Measurements from ENCODE around the gene CNTFR. TPM values are rescaled to one million over a fixed set of nuclear protein-coding genes. Genes with fewer than 3 reads are reported as not detected.

The CNTFR gene
- total and polyA plus RNA-seq, 2 donors (not counting 1 experiment from before 2014, with no cell fraction given) = not detected

DNA sequence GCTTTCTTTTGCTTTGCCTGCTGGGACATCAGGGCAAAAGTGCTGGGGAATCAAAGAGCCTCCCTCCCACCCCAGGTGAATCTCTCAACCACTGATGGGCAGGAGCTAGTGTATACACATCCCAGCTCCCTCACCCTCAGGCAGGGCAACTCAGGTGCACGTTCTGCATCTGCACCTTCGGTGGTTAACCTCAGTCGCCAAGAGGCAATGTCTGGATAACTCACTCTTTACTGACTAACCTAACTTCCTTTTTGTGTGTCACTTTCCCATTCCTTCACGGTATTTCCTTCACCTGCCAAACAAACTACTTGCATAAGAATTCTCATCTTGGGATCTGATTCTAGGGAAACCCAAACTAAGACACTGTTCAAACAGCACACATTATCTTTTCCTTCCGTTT lies 26.3 kb downstream of the CNTFR start:
- POLR2A ChIA-PET = no interaction called here
- Histone ChIP-seq H3K9ac (ENCODE audit: low read length) (no peak overlapping the region), H4K20me1 (ENCODE audit: control insufficient read depth, insufficient read depth, low read length, poor library complexity, severe bottlenecking) (no peaks in the 10 kb centered on the region), H3K4me3 (ENCODE audit: control extremely low read depth in 1 of 5, extremely low read depth in 1 of 5, insufficient read depth in 1 of 5, low read depth in 2 of 5, low read length in 4 of 5) (no peak overlapping the region), H2AFZ (ENCODE audit: insufficient read depth, low read depth, low read length, poor library complexity, severe bottlenecking) (no peak overlapping the region), H3K27me3 (replicated peaks in 1 of 4; ENCODE audit: control extremely low read depth in 1 of 4, control insufficient read depth in 3 of 4, insufficient read depth in 4 of 4, low read length in 3 of 4) (peaks cover 0 to 32% (median 5%) of the 10 kb centered on the region in 4 experiments), H3K4me2 (replicated peaks; ENCODE audit: low read depth, low read length, poor library complexity, severe bottlenecking) (no peak overlapping the region), H3K4me1 (ENCODE audit: control insufficient read depth in 2 of 2, insufficient read depth in 2 of 2, low read length in 2 of 2) (no peaks in the 10 kb centered on the region), H3K36me3 (replicated peaks in 1 of 2; ENCODE audit: control extremely low read depth in 1 of 2, control insufficient read depth in 1 of 2, extremely low read depth in 1 of 2, insufficient read depth in 2 of 2, low read length in 1 of 2) (no peaks in the 10 kb centered on the region), H3K9me3 (ENCODE audit: control extremely low read depth in 1 of 3, control insufficient read depth in 2 of 3, insufficient read depth in 1 of 3, low read length in 2 of 3) (peaks cover 0 to 12% (median 7%) of the 10 kb centered on the region in 3 donors), H3K79me2 (ENCODE audit: control insufficient read depth, insufficient read depth, low read length) (no peaks in the 10 kb centered on the region), H3K27ac (ENCODE audit: low read length in 2 of 2) (no peak overlapping the region)
- Mint-ChIP-seq H3K9me3 (ENCODE audit: insufficient read depth) (peaks cover 6% of the 10 kb centered on the region), H3K27me3 (peaks cover 68% of the 10 kb centered on the region), H3K27ac (no peak overlapping the region), H3K4me3 (no peak overlapping the region), H3K4me1 (no peaks in the 10 kb centered on the region)
- no peak for ATAC-seq (ENCODE audit: low read depth)
- 56% methylated on average over 5 of the region's 5 CpGs for WGBS (ENCODE audit: insufficient coverage)
- no peak for DNase-seq
- TF ChIP-seq CTCF (IDR thresholded peaks at IDR 0.05) = no peak
- no peak for TF ChIP-seq EZH2 (IDR thresholded peaks at IDR 0.05; ENCODE audit: borderline replicate concordance, insufficient read depth, low read depth, low read length, poor library complexity, severe bottlenecking)
- intact Hi-C loops (cut with micrococcal nuclease) = no loop called here
- CTCF ChIA-PET = interaction anchor here (0.7 to 0.8 kb wide), 2 partner anchors 28 to 69 kb away, joined by 3 to 5 read pairs; no protein-coding TSS in a partner anchor

GRCh38 chr9:34562135-34562745 lies 27.3 kb downstream of the CNTFR start:
- Histone ChIP-seq H3K4me1 (ENCODE audit: control insufficient read depth in 2 of 2, insufficient read depth in 2 of 2, low read length in 2 of 2) (no peaks in the 10 kb centered on the region), H3K9me3 (ENCODE audit: control extremely low read depth in 1 of 3, control insufficient read depth in 2 of 3, insufficient read depth in 1 of 3, low read length in 2 of 3) (peaks cover 0 to 15% (median 7%) of the 10 kb centered on the region in 3 donors), H4K20me1 (ENCODE audit: control insufficient read depth, insufficient read depth, low read length, poor library complexity, severe bottlenecking) (no peaks in the 10 kb centered on the region), H3K36me3 (replicated peaks in 1 of 2; ENCODE audit: control extremely low read depth in 1 of 2, control insufficient read depth in 1 of 2, extremely low read depth in 1 of 2, insufficient read depth in 2 of 2, low read length in 1 of 2) (no peaks in the 10 kb centered on the region), H3K4me3 (ENCODE audit: control extremely low read depth in 1 of 5, extremely low read depth in 1 of 5, insufficient read depth in 1 of 5, low read depth in 2 of 5, low read length in 4 of 5) (no peak overlapping the region), H3K4me2 (replicated peaks; ENCODE audit: low read depth, low read length, poor library complexity, severe bottlenecking) (no peak overlapping the region), H2AFZ (ENCODE audit: insufficient read depth, low read depth, low read length, poor library complexity, severe bottlenecking) (no peak overlapping the region), H3K27ac (ENCODE audit: low read length in 2 of 2) (no peak overlapping the region), H3K27me3 (replicated peaks in 1 of 4; ENCODE audit: control extremely low read depth in 1 of 4, control insufficient read depth in 3 of 4, insufficient read depth in 4 of 4, low read length in 3 of 4) (peaks cover 0 to 34% (median 6%) of the 10 kb centered on the region in 4 experiments), H3K9ac (ENCODE audit: low read length) (no peak overlapping the region), H3K79me2 (ENCODE audit: control insufficient read depth, insufficient read depth, low read length) (no peaks in the 10 kb centered on the region)
- H3K4me3 Mint-ChIP-seq = no peak overlapping the region
- H3K9me3 Mint-ChIP-seq (ENCODE audit: insufficient read depth) = peaks cover 6% of the 10 kb centered on the region
- no peak for TF ChIP-seq EZH2 (IDR thresholded peaks at IDR 0.05; ENCODE audit: borderline replicate concordance, insufficient read depth, low read depth, low read length, poor library complexity, severe bottlenecking)
- TF ChIP-seq CTCF (IDR thresholded peaks at IDR 0.05) = peak; percentile 53
- intact Hi-C loops (cut with micrococcal nuclease) = no loop called here
- no peaks in the 10 kb centered on the region for H3K4me1 Mint-ChIP-seq
- 78% methylated on average over 7 of the region's 7 CpGs for WGBS (ENCODE audit: insufficient coverage)
- POLR2A ChIA-PET = no interaction called here
- peaks cover 69% of the 10 kb centered on the region for H3K27me3 Mint-ChIP-seq
- CTCF ChIA-PET = interaction anchor here (0.7 kb wide), 1 partner anchor 70 kb away, joined by 5 read pairs; no protein-coding TSS in a partner anchor
- ATAC-seq (ENCODE audit: low read depth) (no peak), DNase-seq (no peak)
- no peak overlapping the region for H3K27ac Mint-ChIP-seq

Data from B cell (primary cell).